Rectal smooth muscle tissue (tissue), 1 donor: ENCODE data around the gene KIF5A.
A peak's percentile ranks its signal among the peaks of the same experiment; 100 is the strongest.
"Not testable (repeated sequence)": the region's sequence is repeated elsewhere in the genome, so short reads cannot be mapped to it uniquely, and the experiment has no call there.

Experiments
- H3K27ac ChIP-seq: one replicate; pipeline ENCODE4 v1.7.0; 2013; ENCODE audit warnings: low read depth, low read length, inconsistent platforms
- H3K27me3 ChIP-seq: one replicate; pipeline ENCODE4 v1.7.0; 2013; ENCODE audit warnings: low read length; ENCODE audit not compliant: control insufficient read depth, insufficient read depth
- H3K36me3 ChIP-seq: one replicate; pipeline ENCODE4 v1.7.0; 2013; ENCODE audit warnings: low read length; ENCODE audit not compliant: control insufficient read depth, insufficient read depth
- H3K4me1 ChIP-seq: one replicate; pipeline ENCODE4 v1.7.0; 2013; ENCODE audit warnings: low read length; ENCODE audit not compliant: control insufficient read depth, insufficient read depth
- H3K4me3 ChIP-seq: one replicate; pipeline ENCODE4 v1.7.0; 2013; ENCODE audit warnings: low read length
- H3K9ac ChIP-seq: one replicate; pipeline ENCODE4 v1.7.0; 2013; ENCODE audit warnings: low read length

Gene KIF5A

GRCh38 chr12:57549909-57550640 lies at the start of gene KIF5A:
KIF5A (plus strand) TSS chr12:57550044; CDS start chr12:57550272, 228 bp downstream.
- H3K4me3 ChIP-seq = peak within 1 kb of the TSS; percentile 62
- no peak within 1 kb of the TSS for H3K27ac ChIP-seq
- H3K27me3 ChIP-seq = peaks cover 14% of the 10 kb centered on the region
- H3K4me1 ChIP-seq = peaks cover 11% of the 10 kb centered on the region
- no peak within 1 kb of the TSS for H3K9ac ChIP-seq
- H3K36me3 ChIP-seq = no peaks in the 10 kb centered on the region

- H3K4me1 ChIP-seq = no peaks in the 10 kb centered on the region
Observed at GRCh38 chr12:57500213-57500612, 49.6 kb upstream of the KIF5A start.

GRCh38 chr12:57502311-57502969 lies 47.4 kb upstream of the KIF5A start:
- H3K27me3 ChIP-seq, H3K27ac ChIP-seq, H3K4me3 ChIP-seq, H3K9ac ChIP-seq, H3K4me1 ChIP-seq: not testable (repeated sequence)
- peaks cover 41% of the 10 kb centered on the region for H3K36me3 ChIP-seq

More at GRCh38 chr12:57500213-57500612, 49.6 kb upstream of the KIF5A start:
- Histone ChIP-seq H3K27ac (no peak overlapping the region), H3K4me3 (no peak overlapping the region), H3K36me3 (peaks cover 44% of the 10 kb centered on the region), H3K27me3 (no peaks in the 10 kb centered on the region), H3K9ac (no peak overlapping the region)

- not testable (repeated sequence) for H3K27me3 ChIP-seq, H3K9ac ChIP-seq, H3K27ac ChIP-seq, H3K4me1 ChIP-seq, H3K4me3 ChIP-seq
- H3K36me3 ChIP-seq = peaks cover 20% of the 10 kb centered on the region
Observed at GRCh38 chr12:57506541-57506940, 43.3 kb upstream of the KIF5A start.

GRCh38 chr12:57507796-57508195 lies 42.0 kb upstream of the KIF5A start:
- not testable (repeated sequence) for H3K27me3 ChIP-seq, H3K27ac ChIP-seq, H3K9ac ChIP-seq, H3K4me1 ChIP-seq, H3K4me3 ChIP-seq
- H3K36me3 ChIP-seq = peaks cover 26% of the 10 kb centered on the region

GRCh38 chr12:57511161-57511560 lies 38.7 kb upstream of the KIF5A start:
- Histone ChIP-seq H3K4me1 (no peaks in the 10 kb centered on the region), H3K36me3 (peaks cover 36% of the 10 kb centered on the region), H3K27ac (no peak overlapping the region), H3K27me3 (no peaks in the 10 kb centered on the region), H3K4me3 (no peak overlapping the region), H3K9ac (no peak overlapping the region)

GRCh38 chr12:57511588-57512325 lies 38.1 kb upstream of the KIF5A start:
- Histone ChIP-seq H3K9ac (no peak overlapping the region), H3K36me3 (peaks cover 41% of the 10 kb centered on the region), H3K4me3 (no peak overlapping the region), H3K27ac (no peak overlapping the region), H3K27me3 (no peaks in the 10 kb centered on the region), H3K4me1 (no peaks in the 10 kb centered on the region)

GRCh38 chr12:57512665-57513064 lies 37.2 kb upstream of the KIF5A start:
- H3K27ac ChIP-seq = no peak overlapping the region

GRCh38 chr12:57513266-57513665 lies 36.6 kb upstream of the KIF5A start:
- Histone ChIP-seq H3K4me3 (no peak overlapping the region), H3K36me3 (peaks cover 48% of the 10 kb centered on the region), H3K9ac (no peak overlapping the region), H3K4me1 (peaks cover 9% of the 10 kb centered on the region), H3K27ac (no peak overlapping the region), H3K27me3 (no peaks in the 10 kb centered on the region)

More at GRCh38 chr12:57512665-57513064, 37.2 kb upstream of the KIF5A start:
- peaks cover 48% of the 10 kb centered on the region for H3K36me3 ChIP-seq
- no peak overlapping the region for H3K4me3 ChIP-seq
- peaks cover 7% of the 10 kb centered on the region for H3K4me1 ChIP-seq
- H3K27me3 ChIP-seq = no peaks in the 10 kb centered on the region
- H3K9ac ChIP-seq = no peak overlapping the region

- not testable (repeated sequence) for H3K9ac ChIP-seq, H3K4me3 ChIP-seq, H3K27ac ChIP-seq, H3K27me3 ChIP-seq
- Histone ChIP-seq H3K36me3 (peaks cover 48% of the 10 kb centered on the region), H3K4me1 (peaks cover 13% of the 10 kb centered on the region)
Observed at GRCh38 chr12:57513677-57514076, 36.2 kb upstream of the KIF5A start.

- H3K27me3 ChIP-seq, H3K9ac ChIP-seq, H3K4me3 ChIP-seq, H3K27ac ChIP-seq: not testable (repeated sequence)
- H3K4me1 ChIP-seq = peaks cover 17% of the 10 kb centered on the region
- H3K36me3 ChIP-seq = peaks cover 45% of the 10 kb centered on the region
Observed at GRCh38 chr12:57514246-57514645, 35.6 kb upstream of the KIF5A start.

- no peak overlapping the region for H3K4me3 ChIP-seq
- H3K27me3 ChIP-seq = no peaks in the 10 kb centered on the region
- H3K27ac ChIP-seq = no peak overlapping the region
- peaks cover 21% of the 10 kb centered on the region for H3K4me1 ChIP-seq
- H3K9ac ChIP-seq = no peak overlapping the region
- H3K36me3 ChIP-seq = peaks cover 45% of the 10 kb centered on the region
Observed at GRCh38 chr12:57514720-57515407, 35.0 kb upstream of the KIF5A start.
